PC-3 (cell line): ENCODE results near the gene FAM53B.

Source experiments
- CTCF ChIP-seq: fragments of 300-600 bp; sonication (generic); conservative IDR thresholded peaks from 2 replicates; pipeline ENCODE4 v1.5.1; 2017; ENCODE audit warnings: antibody characterized with exemption, low read depth, mild to moderate bottlenecking, low read length
- EZH2phosphoT487 ChIP-seq: fragments of 300-600 bp; sonication (generic); IDR thresholded peaks from 2 replicates; pipeline ENCODE4 v1.6.1; 2018; ENCODE audit warnings: mild to moderate bottlenecking, antibody characterized with exemption, low read length, borderline replicate concordance

- TF ChIP-seq CTCF (no peak), EZH2phosphoT487 (no peak)
These were observed 146.0 kb downstream of the FAM53B start for GRCh38 chr10:124598196-124598595.
